NCI-H2196 treated with DMSO at 0.1 percent for 48 hours (cell line): ENCODE data around the gene CISD3.

Source experiments
- DNase-seq: peaks from one replicate; lab custom pipeline; 2025; ENCODE audit not compliant: unreplicated experiment; lab: John Stamatoyannopoulos, UW

The CISD3 gene

DNA sequence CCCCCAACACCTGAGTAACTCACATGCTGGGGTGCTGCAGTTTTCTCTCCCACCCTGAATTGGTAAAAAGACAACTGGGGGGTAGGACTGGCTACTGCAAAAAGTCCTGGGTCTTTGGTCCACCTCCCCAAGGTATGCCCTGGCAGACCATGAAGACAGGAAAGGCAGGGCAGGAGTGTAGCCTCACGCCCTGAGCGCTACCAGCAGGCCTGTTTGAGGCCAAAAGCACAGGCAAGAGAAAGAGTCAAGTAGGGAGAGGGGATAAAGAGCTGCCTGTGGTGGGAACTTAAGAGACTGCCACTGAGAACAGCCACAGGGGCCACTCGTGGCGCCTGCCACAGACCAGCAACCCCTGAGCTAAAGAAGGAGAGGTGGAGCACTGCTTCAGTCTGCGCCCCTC is 36.2 kb downstream of the CISD3 start:
- no peak for DNase-seq

DNA sequence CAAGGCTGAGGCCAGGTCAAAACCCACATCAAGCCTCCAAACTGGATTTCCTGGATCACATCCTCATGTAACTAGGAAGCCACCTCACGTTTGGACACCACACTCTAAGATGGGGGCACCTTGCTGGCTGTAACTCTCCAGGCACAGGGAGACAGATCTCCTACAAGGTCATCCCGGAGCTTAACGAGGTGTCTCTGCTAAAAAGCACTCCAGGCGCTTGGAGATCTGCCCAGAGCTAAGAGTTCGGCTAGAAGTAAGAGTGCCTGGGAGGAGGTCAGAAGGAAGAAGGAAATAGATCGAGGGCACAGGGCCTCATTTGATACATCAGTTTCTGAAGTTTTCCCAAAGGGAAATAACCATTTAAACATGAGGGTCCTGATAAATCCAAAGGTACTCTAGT is 38.3 kb downstream of the CISD3 start:
- no peak for DNase-seq

DNA sequence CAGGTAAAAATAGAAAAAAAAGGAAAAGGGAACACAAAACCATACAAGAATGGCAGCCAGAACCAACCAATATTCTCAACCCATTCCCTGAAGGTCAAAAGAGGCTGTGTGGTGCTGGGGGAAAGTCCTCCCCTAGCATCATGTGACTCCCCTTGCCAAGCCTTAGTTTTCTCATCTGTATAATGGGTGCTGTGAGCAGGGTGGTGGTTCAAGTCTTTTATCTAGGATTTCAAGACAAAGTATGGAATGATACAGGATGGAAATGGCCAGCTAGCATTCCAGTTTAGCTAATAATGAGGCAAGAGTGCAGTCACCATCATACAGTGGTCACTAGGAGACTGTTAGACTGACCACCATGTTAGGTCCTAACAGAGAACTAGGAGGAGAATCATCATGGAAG is 43.1 kb downstream of the CISD3 start:
- no peak for DNase-seq

DNA sequence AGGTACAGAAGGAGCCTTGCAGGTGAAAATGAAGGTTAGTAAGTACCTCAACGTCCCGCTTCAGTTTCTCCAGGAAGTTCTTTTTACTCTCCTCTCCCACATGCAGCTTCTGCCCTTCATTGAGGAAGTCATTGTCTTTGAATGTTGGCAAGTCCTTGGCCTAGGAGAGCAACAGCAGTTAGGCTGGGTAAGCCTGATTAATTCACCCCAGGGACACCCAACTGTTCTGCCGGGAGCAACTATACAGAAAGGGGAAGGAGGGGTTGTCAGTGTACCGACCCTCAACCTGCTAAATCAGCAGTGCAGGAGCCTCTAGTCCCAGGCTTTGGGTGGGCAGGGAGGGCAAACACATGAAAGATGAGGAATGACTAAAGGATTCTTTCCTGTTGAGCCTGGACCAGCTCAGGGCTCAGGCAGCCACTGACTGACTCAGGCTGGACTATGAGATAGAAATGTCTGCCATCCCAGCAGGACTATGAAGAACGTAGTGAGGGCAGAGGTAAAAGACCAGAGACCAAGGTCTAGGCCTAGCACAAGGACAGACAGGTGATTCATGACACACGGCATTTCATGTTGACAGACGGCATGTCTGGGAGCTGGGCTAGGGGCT is 47.6 kb downstream of the CISD3 start:
- no peak for DNase-seq

GRCh38 chr17:38779965-38780752 is 50.0 kb downstream of the CISD3 start:
- DNase-seq, result no peak

- DNase-seq, result no peak
Measured at GRCh38 chr17:38783227-38783626, 53.1 kb downstream of the CISD3 start.
